Measurements from ENCODE around the gene SLC50A1.

SLC50A1 gene

DNA sequence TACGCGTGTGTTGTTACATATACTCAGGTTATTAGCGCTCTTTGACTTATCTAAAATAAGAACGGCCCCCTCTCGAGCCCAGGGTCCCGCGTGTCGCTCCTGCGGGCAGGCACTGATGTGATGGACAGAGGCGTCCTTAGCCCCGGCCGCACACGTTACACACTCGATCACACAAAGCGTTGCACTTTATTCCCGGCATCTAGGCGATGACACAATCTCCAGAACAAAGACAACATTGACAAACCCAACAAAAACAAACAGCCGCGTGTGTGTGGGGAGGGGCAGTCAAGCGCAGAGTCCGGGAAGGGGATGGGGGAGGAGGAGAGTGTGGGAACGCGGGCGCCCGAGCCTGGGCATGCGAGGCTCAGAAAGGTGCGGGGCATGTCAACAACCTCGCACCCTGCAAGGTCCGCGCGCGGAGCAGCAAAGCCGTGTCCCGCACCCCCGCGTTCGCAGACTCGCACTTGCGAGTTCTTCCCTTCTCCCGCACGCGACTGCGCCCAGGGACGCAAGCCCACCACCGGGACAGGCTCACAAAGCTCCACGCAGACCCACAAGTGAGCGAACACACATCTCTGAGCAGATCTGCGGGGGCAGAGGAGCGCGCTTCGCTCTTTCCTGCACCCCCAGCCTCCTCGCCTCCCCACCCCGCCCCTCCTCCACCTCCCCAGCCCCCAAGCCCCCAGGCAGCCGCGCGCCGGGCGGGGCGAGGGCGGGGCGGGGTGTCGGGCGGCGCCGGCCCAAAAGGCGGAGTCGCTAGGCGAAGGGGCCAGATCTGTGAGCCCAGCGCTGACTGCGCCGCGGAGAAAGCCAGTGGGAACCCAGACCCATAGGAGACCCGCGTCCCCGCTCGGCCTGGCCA lies 8.3 kb upstream of the SLC50A1 start, which contains the start of gene EFNA1 (continued):
- TF ChIP-seq HOXD13 (CRISPR knock-in tag; IDR thresholded peaks at IDR 0.05; ENCODE audit: borderline replicate concordance) (no peak), OVOL3 (tag by site-specific recombination; IDR thresholded peaks at IDR 0.05) (peak; percentile 42; the same call in 1 of the 2 replicates), ZNF561 (tag by site-specific recombination; IDR thresholded peaks at IDR 0.05; ENCODE audit: borderline replicate concordance) (no peak), ZNF529 (tag by site-specific recombination; IDR thresholded peaks at IDR 0.05; ENCODE audit: insufficient replicate concordance) (no peak), KLF1 (tag by site-specific recombination; IDR thresholded peaks at IDR 0.05) (peak; percentile 85), SCRT2 (tag by site-specific recombination; IDR thresholded peaks at IDR 0.05) (no peak), ZNF548 (tag by site-specific recombination; IDR thresholded peaks at IDR 0.05) (no peak), ZNF18 (tag by site-specific recombination; IDR thresholded peaks at IDR 0.05) (peak; percentile 73), ZNF660 (tag by site-specific recombination; IDR thresholded peaks at IDR 0.05) (peak; percentile 22; the same call in 1 of the 2 replicates), PRDM1 (tag by site-specific recombination; IDR thresholded peaks at IDR 0.05) (no peak), ZNF639 (tag by site-specific recombination; IDR thresholded peaks at IDR 0.05) (peak; percentile 81; the same call in 1 of the 2 replicates), ZNF658 (tag by site-specific recombination; IDR thresholded peaks at IDR 0.05) (no peak), ZFP69B (tag by site-specific recombination; IDR thresholded peaks at IDR 0.05) (peak; percentile 58), ZNF677 (tag by site-specific recombination; IDR thresholded peaks at IDR 0.05) (no peak), ZNF239 (tag by site-specific recombination; IDR thresholded peaks at IDR 0.05) (no peak), ZNF140 (tag by site-specific recombination; IDR thresholded peaks at IDR 0.05) (no peak), ZNF791 (tag by site-specific recombination; IDR thresholded peaks at IDR 0.05) (no peak), MYNN (tag by site-specific recombination; IDR thresholded peaks at IDR 0.05; ENCODE audit: borderline replicate concordance) (no peak; the same call in 1 of the 2 replicates), ZNF558 (tag by site-specific recombination; IDR thresholded peaks at IDR 0.05) (no peak; the same call in 1 of the 2 replicates), ZNF433 (tag by site-specific recombination; IDR thresholded peaks at IDR 0.05; ENCODE audit: low read depth) (no peak), PATZ1 (tag by site-specific recombination; IDR thresholded peaks at IDR 0.05) (peak; percentile 58), ZBTB48 (tag by site-specific recombination; IDR thresholded peaks at IDR 0.05) (no peak), ZNF302 (tag by site-specific recombination; IDR thresholded peaks at IDR 0.05; ENCODE audit: low read depth) (no peak), ZBTB21 (tag by site-specific recombination; IDR thresholded peaks at IDR 0.05) (peak; percentile 56), ZNF157 (tag by site-specific recombination; IDR thresholded peaks at IDR 0.05) (no peak), ZNF266 (tag by site-specific recombination; IDR thresholded peaks at IDR 0.05; ENCODE audit: low read depth) (0 out of 2 replicates have a peak, but pooled peaks have one; percentile 22), GFI1B (tag by site-specific recombination; IDR thresholded peaks at IDR 0.05) (no peak), ZNF311 (tag by site-specific recombination; IDR thresholded peaks at IDR 0.05; ENCODE audit: borderline replicate concordance) (no peak), ZNF404 (tag by site-specific recombination; IDR thresholded peaks at IDR 0.05) (no peak)
- TF ChIP-seq, protein P1, sequence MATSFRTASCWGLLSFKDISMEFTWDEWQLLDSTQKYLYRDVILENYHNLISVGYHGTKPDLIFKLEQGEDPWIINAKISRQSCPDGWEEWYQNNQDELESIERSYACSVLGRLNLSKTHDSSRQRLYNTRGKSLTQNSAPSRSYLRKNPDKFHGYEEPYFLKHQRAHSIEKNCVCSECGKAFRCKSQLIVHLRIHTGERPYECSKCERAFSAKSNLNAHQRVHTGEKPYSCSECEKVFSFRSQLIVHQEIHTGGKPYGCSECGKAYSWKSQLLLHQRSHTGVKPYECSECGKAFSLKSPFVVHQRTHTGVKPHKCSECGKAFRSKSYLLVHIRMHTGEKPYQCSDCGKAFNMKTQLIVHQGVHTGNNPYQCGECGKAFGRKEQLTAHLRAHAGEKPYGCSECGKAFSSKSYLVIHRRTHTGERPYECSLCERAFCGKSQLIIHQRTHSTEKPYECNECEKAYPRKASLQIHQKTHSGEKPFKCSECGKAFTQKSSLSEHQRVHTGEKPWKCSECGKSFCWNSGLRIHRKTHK (tag by site-specific recombination; IDR thresholded peaks at IDR 0.05): no peak
- TF ChIP-seq, protein P2, sequence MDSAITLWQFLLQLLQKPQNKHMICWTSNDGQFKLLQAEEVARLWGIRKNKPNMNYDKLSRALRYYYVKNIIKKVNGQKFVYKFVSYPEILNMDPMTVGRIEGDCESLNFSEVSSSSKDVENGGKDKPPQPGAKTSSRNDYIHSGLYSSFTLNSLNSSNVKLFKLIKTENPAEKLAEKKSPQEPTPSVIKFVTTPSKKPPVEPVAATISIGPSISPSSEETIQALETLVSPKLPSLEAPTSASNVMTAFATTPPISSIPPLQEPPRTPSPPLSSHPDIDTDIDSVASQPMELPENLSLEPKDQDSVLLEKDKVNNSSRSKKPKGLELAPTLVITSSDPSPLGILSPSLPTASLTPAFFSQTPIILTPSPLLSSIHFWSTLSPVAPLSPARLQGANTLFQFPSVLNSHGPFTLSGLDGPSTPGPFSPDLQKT (IDR thresholded peaks at IDR 0.05; ENCODE audit: borderline replicate concordance, low read depth, low read length): no peak
- TF ChIP-seq, protein P3, sequence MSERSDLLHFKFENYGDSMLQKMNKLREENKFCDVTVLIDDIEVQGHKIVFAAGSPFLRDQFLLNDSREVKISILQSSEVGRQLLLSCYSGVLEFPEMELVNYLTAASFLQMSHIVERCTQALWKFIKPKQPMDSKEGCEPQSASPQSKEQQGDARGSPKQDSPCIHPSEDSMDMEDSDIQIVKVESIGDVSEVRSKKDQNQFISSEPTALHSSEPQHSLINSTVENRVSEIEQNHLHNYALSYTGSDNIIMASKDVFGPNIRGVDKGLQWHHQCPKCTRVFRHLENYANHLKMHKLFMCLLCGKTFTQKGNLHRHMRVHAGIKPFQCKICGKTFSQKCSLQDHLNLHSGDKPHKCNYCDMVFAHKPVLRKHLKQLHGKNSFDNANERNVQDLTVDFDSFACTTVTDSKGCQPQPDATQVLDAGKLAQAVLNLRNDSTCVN (tag by site-specific recombination; optimal IDR thresholded peaks at IDR 0.05): peak; percentile 96

All from HEK293 (cell line).